HEK293T (cell line): Measurements from ENCODE around the gene SPDYE4.

Experiments
- BHLHE40 ChIP-seq: fragments of 450-650 bp; IDR thresholded peaks from 2 replicates; pipeline ENCODE4 v1.6.1; 2016; ENCODE audit warnings: mild to moderate bottlenecking, moderate library complexity, borderline replicate concordance
- CTBP1 ChIP-seq: fragments of 450-650 bp; IDR thresholded peaks from 2 replicates; pipeline ENCODE4 v1.6.1; 2016; ENCODE audit warnings: borderline replicate concordance
- ELF4 ChIP-seq: fragments of 450-650 bp; IDR thresholded peaks from 2 replicates; pipeline ENCODE4 v1.6.1; 2017; ENCODE audit warnings: antibody characterized with exemption
- FOXK2 ChIP-seq: fragments of 450-650 bp; IDR thresholded peaks from 2 replicates; pipeline ENCODE4 v1.6.1; 2016; ENCODE audit warnings: mild to moderate bottlenecking
- FOXM1 ChIP-seq: fragments of 450-650 bp; IDR thresholded peaks from 2 replicates; pipeline ENCODE4 v1.6.1; 2017; ENCODE audit warnings: mild to moderate bottlenecking, borderline replicate concordance
- HDGF ChIP-seq: fragments of 450-650 bp; IDR thresholded peaks from 2 replicates; pipeline ENCODE4 v1.6.1; 2017; ENCODE audit warnings: antibody characterized with exemption, borderline replicate concordance
- L3MBTL2 ChIP-seq: fragments of 450-650 bp; conservative IDR thresholded peaks from 2 replicates; pipeline ENCODE4 v1.6.1; 2016; ENCODE audit warnings: mild to moderate bottlenecking
- SP1 ChIP-seq: fragments of 450-650 bp; IDR thresholded peaks from 2 replicates; pipeline ENCODE4 v1.6.1; 2017
- ZNF384 ChIP-seq: fragments of 450-650 bp; IDR thresholded peaks from 2 replicates; pipeline ENCODE4 v1.6.1; 2016
- TF ChIP-seq, protein P1 (sequence below): fragments of 450-650 bp; IDR thresholded peaks from 2 replicates; pipeline ENCODE4 v1.6.1; 2016

DNA sequence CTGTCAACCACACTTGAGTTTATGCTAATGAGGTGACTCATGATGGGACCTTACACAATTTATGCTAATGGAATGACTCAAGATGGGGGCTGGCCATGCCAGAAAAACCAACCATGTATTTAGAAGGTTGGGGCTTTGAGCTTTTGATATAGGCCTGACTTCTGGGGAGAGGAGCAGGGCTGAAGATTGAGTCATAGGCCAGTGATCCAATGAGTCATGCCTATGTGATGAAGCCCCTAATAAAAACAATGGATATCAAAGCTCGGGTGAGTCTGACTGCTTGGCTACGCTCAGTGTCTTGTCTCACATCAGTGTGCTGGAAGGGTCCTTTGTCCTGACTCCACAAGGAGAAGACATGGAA is 33.5 kb upstream of the SPDYE4 start:
- TF ChIP-seq FOXK2 (no peak), BHLHE40 (no peak), ZNF384 (no peak), CTBP1 (no peak), FOXM1 (no peak), HDGF (no peak), L3MBTL2 (no peak), ELF4 (no peak), SP1 (no peak)
- TF ChIP-seq, protein P1, sequence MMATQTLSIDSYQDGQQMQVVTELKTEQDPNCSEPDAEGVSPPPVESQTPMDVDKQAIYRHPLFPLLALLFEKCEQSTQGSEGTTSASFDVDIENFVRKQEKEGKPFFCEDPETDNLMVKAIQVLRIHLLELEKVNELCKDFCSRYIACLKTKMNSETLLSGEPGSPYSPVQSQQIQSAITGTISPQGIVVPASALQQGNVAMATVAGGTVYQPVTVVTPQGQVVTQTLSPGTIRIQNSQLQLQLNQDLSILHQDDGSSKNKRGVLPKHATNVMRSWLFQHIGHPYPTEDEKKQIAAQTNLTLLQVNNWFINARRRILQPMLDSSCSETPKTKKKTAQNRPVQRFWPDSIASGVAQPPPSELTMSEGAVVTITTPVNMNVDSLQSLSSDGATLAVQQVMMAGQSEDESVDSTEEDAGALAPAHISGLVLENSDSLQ: no peak
